GM23338 (cell line): Measurements from ENCODE around the gene NCR3LG1. TPM values are rescaled to one million over a fixed set of nuclear protein-coding genes. Genes with fewer than 3 reads are reported as not detected.

ENCODE experiments used
- ATAC-seq: fragments of 200-7000 bp; cut with Tn5 transposase; 3 replicates; pipeline ENCODE4 v1.9.1; 2020
- DNase-seq: peaks from one replicate; pipeline ENCODE4 v3.0.0-alpha.2; 2015; ENCODE audit warnings: low spot score
- H2AFZ ChIP-seq: fragments of 200-600 bp; sonication (generic); 2 replicates; pipeline ENCODE4 v1.8.0; 2016; ENCODE audit warnings: antibody characterized with exemption, mild to moderate bottlenecking, moderate library complexity
- H3F3A ChIP-seq: fragments of 200-600 bp; sonication (generic); replicated peaks from 2 replicates; pipeline ENCODE4 v1.8.0; 2017; ENCODE audit warnings: antibody characterized with exemption, mixed run types, low read depth
- H3K27ac ChIP-seq: fragments of 200-600 bp; sonication (generic); 2 replicates; pipeline ENCODE4 v1.6.1; 2016; ENCODE audit warnings: low read depth
- H3K27me3 ChIP-seq: fragments of 200-600 bp; sonication (generic); 2 replicates; pipeline ENCODE4 v1.8.0; 2016; ENCODE audit warnings: mild to moderate bottlenecking, mixed run types, moderate library complexity; ENCODE audit not compliant: insufficient read depth
- H3K36me3 ChIP-seq: fragments of 200-600 bp; sonication (generic); 2 replicates; pipeline ENCODE4 v1.8.0; 2016; ENCODE audit warnings: mild to moderate bottlenecking; ENCODE audit not compliant: insufficient read depth
- H3K4me1 ChIP-seq: fragments of 200-600 bp; sonication (generic); 2 replicates; pipeline ENCODE4 v1.8.0; 2016; ENCODE audit warnings: mild to moderate bottlenecking, moderate library complexity; ENCODE audit not compliant: insufficient read depth
- H3K4me2 ChIP-seq: fragments of 200-600 bp; sonication (generic); 2 replicates; pipeline ENCODE4 v1.7.1; 2017; ENCODE audit warnings: mixed run types
- H3K4me3 ChIP-seq: fragments of 200-600 bp; sonication (generic); 2 replicates; pipeline ENCODE4 v1.6.1; 2016; ENCODE audit warnings: mixed run types
- H3K79me2 ChIP-seq: fragments of 200-600 bp; sonication (generic); replicated peaks from 2 replicates; pipeline ENCODE4 v1.8.0; 2017; ENCODE audit warnings: mild to moderate bottlenecking; ENCODE audit not compliant: insufficient read depth
- H3K9me2 ChIP-seq: fragments of 200-600 bp; sonication (generic); 2 replicates; pipeline ENCODE4 v1.8.0; 2017; ENCODE audit not compliant: insufficient read depth
- H4K20me1 ChIP-seq: fragments of 200-600 bp; sonication (generic); replicated peaks from 2 replicates; pipeline ENCODE4 v1.8.0; 2017; ENCODE audit warnings: mild to moderate bottlenecking; ENCODE audit not compliant: insufficient read depth
- H3K27ac Mint-ChIP-seq: 2 replicates; pipeline ENCODE4 v1.8.0; 2020; ENCODE audit warnings: inconsistent platforms, mild to moderate bottlenecking, moderate library complexity, mixed read lengths
- H3K27me3 Mint-ChIP-seq: 3 replicates; pipeline ENCODE4 v1.8.0; 2022; ENCODE audit warnings: low read depth, mild to moderate bottlenecking, moderate library complexity, mixed read lengths, inconsistent platforms; ENCODE audit not compliant: insufficient read depth, poor library complexity
- H3K36me3 Mint-ChIP-seq: 3 replicates; pipeline ENCODE4 v1.8.0; 2021; ENCODE audit warnings: low read depth, mild to moderate bottlenecking, inconsistent platforms, moderate library complexity, mixed read lengths
- H3K4me1 Mint-ChIP-seq: 3 replicates; pipeline ENCODE4 v1.8.0; 2020; ENCODE audit warnings: mild to moderate bottlenecking, inconsistent platforms, mixed read lengths
- H3K4me3 Mint-ChIP-seq: 3 replicates; pipeline ENCODE4 v1.8.0; 2021; ENCODE audit warnings: moderate library complexity, mild to moderate bottlenecking, inconsistent platforms, mixed read lengths
- H3K9me3 Mint-ChIP-seq: 3 replicates; pipeline ENCODE4 v1.8.0; 2020; ENCODE audit warnings: moderate library complexity, mild to moderate bottlenecking, inconsistent platforms, mixed read lengths
- CREB1 ChIP-seq: fragments of 250-450 bp; sonication (Bioruptor Pico); IDR thresholded peaks from 2 replicates; pipeline ENCODE4 v1.5.0; 2020; ENCODE audit warnings: low read depth, mild to moderate bottlenecking, moderate library complexity
- CTCF ChIP-seq, 2 experiments: fragments of 200-600 bp in 1 of 2; sonication (generic) in 1 of 2; conservative IDR thresholded peaks; 2 replicates each; pipeline versions ENCODE4 v1.5.1 to v1.6.1; 2016 to 2017; ENCODE audit warnings: antibody characterized with exemption in 2 of 2, low read depth in 2 of 2, mild to moderate bottlenecking in 2 of 2, moderate library complexity in 1 of 2
- ETS1 ChIP-seq: IDR thresholded peaks from 2 replicates; pipeline ENCODE4 v1.6.1; 2016; ENCODE audit warnings: antibody characterized with exemption
- NANOG ChIP-seq: IDR thresholded peaks from 2 replicates; pipeline ENCODE4 v1.6.1; 2016; ENCODE audit warnings: antibody characterized with exemption, borderline replicate concordance
- STAT1 ChIP-seq: IDR thresholded peaks from one replicate; pipeline ENCODE4 v1.6.1; 2016; ENCODE audit warnings: antibody characterized with exemption; ENCODE audit not compliant: unreplicated experiment
- ZNF331 ChIP-seq: fragments of 250-450 bp; sonication (Bioruptor Pico); IDR thresholded peaks from 2 replicates; pipeline ENCODE4 v1.5.0; 2020; ENCODE audit warnings: low read depth, mild to moderate bottlenecking, moderate library complexity
- ZNF462 ChIP-seq: fragments of 250-450 bp; sonication (Bioruptor Pico); IDR thresholded peaks from 2 replicates; pipeline ENCODE4 v1.5.0; 2020; ENCODE audit warnings: mild to moderate bottlenecking, moderate library complexity
- polyA plus RNA-seq: library from polyadenylated mRNA; unstranded; fragments of >200 nt; fragmentation: Nextera tagmentation; extraction: Ambion mirVana; gene quantifications from 2 replicates; pipeline ENCODE4 v1.2.1, GENCODE V29; 2016
- total RNA-seq: library from RNA; depleted of rRNA; stranded (reverse); fragments of >200 nt; shearing (Covaris generic); gene quantifications from 2 replicates; pipeline ENCODE4 v1.2.3, GENCODE V29; 2014

Gene NCR3LG1
- total and polyA plus RNA-seq, 2 experiments from 2014 or later: 0.15 to 1.9 TPM

DNA sequence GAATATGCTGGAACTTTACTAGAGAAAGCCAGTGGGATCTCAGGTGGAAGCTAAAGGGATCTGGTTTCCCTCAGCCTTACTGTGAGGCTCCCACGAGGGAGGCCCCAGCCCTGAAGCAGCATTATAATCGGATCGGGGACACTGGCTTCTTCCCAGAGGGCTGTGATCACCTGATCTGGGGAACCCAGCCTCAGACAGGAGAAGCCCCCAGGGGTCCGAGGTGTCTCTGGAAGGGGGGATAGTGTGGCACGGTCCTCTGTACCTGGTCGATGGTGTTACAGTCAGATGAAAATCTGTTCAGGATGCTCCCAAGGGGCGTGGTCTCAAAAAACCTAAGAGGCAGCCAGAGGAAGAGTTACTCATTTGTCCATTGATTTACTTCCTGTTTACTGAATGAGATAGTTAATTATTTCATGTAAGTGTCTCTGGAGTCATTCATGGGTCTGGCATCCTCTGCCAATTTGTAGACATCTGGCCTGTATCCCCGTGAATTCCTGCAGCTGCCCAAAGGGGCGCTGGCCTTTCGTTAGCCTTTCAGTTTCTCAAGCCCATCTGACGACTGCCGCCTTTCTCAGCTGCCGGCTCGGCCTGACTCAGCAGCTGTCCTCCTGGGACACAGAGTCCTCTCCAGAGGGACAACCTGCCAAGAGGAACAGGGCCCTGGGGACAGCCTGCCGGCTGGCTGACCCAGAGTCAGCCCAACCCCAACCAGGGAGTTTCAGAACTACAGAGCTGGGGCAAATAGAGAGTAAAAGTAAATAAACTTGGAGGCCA lies 53.8 kb downstream of the NCR3LG1 start:
- H3K27ac Mint-ChIP-seq: peak overlapping the region; percentile 78; the same call in 1 of the 2 replicates
- H3K4me3 ChIP-seq: no peak overlapping the region
- no peaks in the 10 kb centered on the region for H3K4me1 ChIP-seq
- peaks cover 2% of the 10 kb centered on the region for H3K27me3 Mint-ChIP-seq
- H3K4me3 Mint-ChIP-seq: no peak overlapping the region
- H3K36me3 ChIP-seq: no peaks in the 10 kb centered on the region
- peak; percentile 50 for DNase-seq
- H3K27me3 ChIP-seq: no peaks in the 10 kb centered on the region
- peak; percentile 76 for ATAC-seq
- TF ChIP-seq NANOG (no peak), CTCF (conservative IDR thresholded peaks at IDR 0.05; ENCODE audit: low read depth in 2 of 2) (peak; percentile 30 to 37; a peak in 3 of 4 replicates)
- peaks cover 7% of the 10 kb centered on the region; the same call in 1 of the 3 replicates for H3K4me1 Mint-ChIP-seq
- H2AFZ ChIP-seq: 0 out of 2 replicates have a peak overlapping the region, but pooled peaks have one; percentile 59
- H3K36me3 Mint-ChIP-seq: no peaks in the 10 kb centered on the region
- H3F3A ChIP-seq: no peaks in the 10 kb centered on the region
- H3K9me3 Mint-ChIP-seq: no peaks in the 10 kb centered on the region
- no peak overlapping the region for H3K4me2 ChIP-seq
- H3K79me2 ChIP-seq: no peaks in the 10 kb centered on the region
- no peaks in the 10 kb centered on the region for H3K9me2 ChIP-seq
- H3K27ac ChIP-seq: no peak overlapping the region
- no peaks in the 10 kb centered on the region for H4K20me1 ChIP-seq

DNA sequence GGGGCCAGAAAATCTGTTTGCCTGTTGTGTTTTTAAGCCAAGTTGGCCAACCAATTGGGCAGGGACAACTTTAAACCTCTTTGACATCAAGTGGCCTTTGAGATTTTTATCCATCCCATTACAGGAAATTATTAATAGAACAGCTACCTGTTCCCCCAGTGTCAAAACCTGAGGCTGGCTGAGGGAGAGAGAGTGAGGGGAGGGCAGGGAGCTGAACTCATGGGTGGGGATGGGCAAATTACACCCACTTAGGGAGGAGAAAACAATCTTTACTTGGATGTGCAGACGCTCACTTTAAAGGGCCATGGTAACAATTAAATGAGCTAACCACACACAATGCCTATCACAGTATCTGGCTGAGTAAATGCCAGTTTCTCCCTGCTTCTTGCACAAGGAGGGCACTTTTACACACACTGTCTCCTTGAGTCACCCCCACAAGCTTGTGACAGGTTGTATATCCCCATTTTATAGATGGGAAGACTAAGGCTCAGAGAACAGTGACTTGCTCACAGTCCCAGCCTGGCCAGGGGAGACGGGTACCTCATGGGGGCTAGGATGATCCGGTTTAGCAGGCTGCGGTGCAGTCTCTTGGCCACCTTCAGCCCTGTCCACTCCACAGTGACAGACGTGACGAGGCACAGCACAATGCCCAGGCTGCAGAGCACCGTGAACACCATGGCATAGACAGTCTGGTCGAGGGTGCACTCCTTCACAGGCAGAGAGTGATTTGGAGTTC lies 54.6 kb downstream of the NCR3LG1 start:
- H3K9me2 ChIP-seq: no peaks in the 10 kb centered on the region
- H3K4me2 ChIP-seq: no peak overlapping the region
- Mint-ChIP-seq H3K4me1 (peaks cover 7% of the 10 kb centered on the region; the same call in 1 of the 3 replicates), H3K4me3 (no peak overlapping the region), H3K9me3 (no peaks in the 10 kb centered on the region), H3K27me3 (peaks cover 4% of the 10 kb centered on the region), H3K27ac (no peak overlapping the region), H3K36me3 (no peaks in the 10 kb centered on the region)
- no peaks in the 10 kb centered on the region for H4K20me1 ChIP-seq
- DNase-seq (no peak), ATAC-seq (no peak)
- H3K27ac ChIP-seq: no peak overlapping the region
- H2AFZ ChIP-seq: 0 out of 2 replicates have a peak overlapping the region, but pooled peaks have one; percentile 59
- no peak overlapping the region for H3K4me3 ChIP-seq
- H3K79me2 ChIP-seq: no peaks in the 10 kb centered on the region
- H3K27me3 ChIP-seq: no peaks in the 10 kb centered on the region
- no peaks in the 10 kb centered on the region for H3K36me3 ChIP-seq
- no peaks in the 10 kb centered on the region for H3F3A ChIP-seq
- H3K4me1 ChIP-seq: no peaks in the 10 kb centered on the region
- TF ChIP-seq STAT1: no peak
- TF ChIP-seq ZNF331 (CRISPR knock-in tag): no peak
- TF ChIP-seq ETS1: no peak
- no peak for TF ChIP-seq ZNF462 (CRISPR knock-in tag)
- no peak for TF ChIP-seq CREB1 (CRISPR knock-in tag)
- no peak for TF ChIP-seq NANOG
- TF ChIP-seq CTCF (conservative IDR thresholded peaks at IDR 0.05; ENCODE audit: low read depth in 2 of 2): no peak
